ENCODE results near the gene SLC5A4. TPM values are rescaled to one million over a fixed set of nuclear protein-coding genes. Genes with fewer than 3 reads are reported as not detected.

The SLC5A4 gene
- total RNA-seq, 1 donor from 2014 or later: 2.7 TPM

DNA sequence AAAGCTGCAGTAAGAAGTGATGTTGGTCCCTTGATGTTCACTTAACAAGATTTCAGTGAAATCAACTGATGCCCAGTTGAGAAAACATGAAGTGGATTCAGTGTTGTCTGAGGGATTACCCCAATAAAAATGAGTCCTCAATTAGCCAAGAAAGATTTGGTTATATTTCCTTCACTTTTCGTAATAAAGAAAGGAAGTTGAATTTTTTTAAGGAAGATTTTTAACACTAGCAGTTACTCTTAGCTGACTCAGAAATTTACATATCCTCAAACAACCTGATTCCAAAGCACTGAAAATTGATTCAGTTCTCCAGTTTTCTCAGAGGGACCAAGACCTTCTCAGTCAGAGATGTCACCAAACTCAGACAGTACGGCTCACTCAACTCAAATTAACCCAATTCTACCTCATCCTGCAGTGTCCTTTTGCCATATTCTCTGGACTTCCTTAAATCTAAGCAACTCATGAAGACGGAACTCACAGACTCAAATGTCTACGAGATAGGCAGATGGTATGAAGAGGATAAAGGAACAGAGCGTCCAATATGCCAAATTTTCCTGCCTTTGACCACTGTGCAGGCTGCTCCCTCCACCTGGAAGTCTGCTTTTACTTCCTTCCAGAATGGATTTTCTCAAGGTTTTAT is 22.8 kb downstream of the SLC5A4 start:
- DNase-seq: no peak

DNA sequence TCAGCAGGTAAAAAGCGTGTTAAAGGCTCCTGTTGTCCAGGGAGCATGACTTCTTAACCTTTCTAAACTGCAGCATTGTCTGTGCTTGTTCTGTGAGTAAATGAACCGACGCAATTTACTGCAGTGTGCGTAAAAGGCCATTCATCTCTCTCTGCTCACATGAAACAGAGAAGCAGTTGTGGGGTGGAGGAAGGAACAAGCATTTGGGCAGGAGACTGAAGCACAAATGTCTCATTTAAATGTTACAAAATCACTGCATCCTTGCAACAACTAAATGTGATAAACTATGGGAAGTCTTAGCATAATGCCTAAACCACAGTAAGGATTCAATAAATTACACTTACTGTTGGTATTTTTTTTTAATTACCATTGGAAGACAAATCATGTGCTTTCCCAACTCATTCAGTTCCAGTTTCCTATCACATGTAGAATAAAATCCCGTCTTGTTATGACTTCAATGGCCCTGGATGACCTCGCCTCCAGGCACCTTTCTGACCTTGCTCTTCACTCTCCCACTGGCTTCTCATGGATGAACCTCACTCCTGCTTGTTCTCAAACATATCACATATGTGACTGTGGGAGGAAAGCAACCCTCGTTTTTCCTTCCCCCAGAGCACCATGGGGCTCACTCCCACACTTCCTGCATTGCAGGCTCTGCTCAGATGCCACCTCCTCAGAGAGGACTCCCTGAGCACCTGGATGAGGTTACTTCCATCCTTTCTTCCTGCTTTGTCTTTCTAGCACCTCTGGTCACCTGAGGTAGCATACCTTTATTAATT is 28.6 kb downstream of the SLC5A4 start:
- DNase-seq: no peak

DNA sequence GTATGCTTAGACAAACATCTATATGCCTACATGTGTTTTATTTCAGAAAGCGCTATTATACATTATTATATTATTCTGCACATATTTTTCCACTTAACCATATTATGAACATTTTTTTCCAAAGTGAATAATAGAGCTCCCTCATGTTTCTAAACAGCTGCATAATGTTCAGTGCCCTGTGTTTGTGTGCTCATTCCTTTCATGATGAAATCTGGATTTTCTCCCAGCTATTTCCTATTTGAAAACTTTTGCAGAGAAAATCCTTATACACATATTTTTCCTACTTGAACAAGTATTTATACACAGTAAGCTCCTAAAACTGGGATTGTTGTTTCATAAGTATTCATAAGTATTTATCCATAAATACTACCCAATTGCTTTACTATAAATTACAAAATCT is 32.2 kb downstream of the SLC5A4 start:
- no peak for DNase-seq

- no peak for DNase-seq
Observed at GRCh38 chr22:32219026-32219425, 36.1 kb downstream of the SLC5A4 start.

DNA sequence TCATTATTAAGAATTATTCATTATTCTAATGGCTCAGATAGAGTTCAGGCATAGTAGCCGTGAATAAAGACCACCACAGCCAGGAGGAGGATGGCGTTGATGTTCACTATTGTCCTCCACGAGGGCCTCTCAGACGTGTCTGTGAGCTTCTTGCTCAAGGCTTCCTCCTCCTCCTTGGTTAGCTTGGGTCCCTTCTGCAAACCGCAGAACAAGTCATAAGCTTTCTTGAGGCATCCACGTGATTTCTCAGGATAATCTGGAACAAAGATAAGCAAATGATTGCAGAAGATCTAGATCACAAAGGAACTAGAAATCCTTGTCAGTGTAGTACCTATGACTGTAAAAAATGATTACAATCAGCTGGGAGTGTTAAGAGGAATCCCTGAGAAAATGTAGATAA is 36.7 kb downstream of the SLC5A4 start:
- DNase-seq: no peak

DNA sequence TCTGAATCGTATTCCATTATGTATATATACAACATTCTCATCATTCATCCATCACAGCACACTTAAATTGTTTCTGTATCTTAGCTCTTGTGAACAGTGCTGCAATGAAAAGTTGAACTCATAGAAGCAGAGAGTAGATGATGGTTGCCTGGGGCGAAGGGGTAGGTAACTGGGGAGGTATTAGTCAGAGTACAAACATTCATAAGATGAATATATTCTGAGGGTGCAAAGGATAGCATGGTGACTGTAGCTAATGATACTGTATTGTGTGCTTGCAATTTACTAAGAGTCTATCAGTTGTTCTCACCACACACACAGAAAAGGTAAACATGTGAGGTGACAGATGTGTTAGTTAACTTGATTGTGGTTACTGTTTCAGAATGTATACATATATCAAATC is 37.7 kb downstream of the SLC5A4 start:
- no peak for DNase-seq

DNA sequence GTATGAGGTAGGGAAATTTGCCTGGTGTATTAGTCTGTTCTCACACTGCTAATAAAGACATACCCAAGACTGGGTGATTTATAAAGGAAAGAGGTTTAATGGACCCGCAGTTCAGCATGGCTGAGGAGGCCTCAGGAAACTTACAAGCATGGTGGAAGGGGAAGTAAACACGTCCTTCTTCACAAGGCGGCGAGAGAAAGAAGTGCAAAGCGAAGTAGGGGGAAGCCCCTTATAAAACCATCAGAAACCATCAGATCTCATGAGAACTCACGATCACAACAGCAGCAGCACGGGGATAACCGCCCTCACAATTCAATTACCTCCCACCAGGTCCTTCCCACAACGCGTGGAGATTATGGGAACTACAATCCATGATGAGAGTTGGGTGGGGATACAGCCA is 38.2 kb downstream of the SLC5A4 start:
- DNase-seq: no peak

- no peak for DNase-seq
Observed at GRCh38 chr22:32211011-32211410, 44.1 kb downstream of the SLC5A4 start.

- no peak for DNase-seq
Observed at GRCh38 chr22:32208681-32209080, 46.5 kb downstream of the SLC5A4 start.

- DNase-seq: no peak
Observed at GRCh38 chr22:32207971-32208480, 47.1 kb downstream of the SLC5A4 start.

- DNase-seq: peak; percentile 50
Observed at GRCh38 chr22:32206774-32207758, 48.1 kb downstream of the SLC5A4 start.

DNA sequence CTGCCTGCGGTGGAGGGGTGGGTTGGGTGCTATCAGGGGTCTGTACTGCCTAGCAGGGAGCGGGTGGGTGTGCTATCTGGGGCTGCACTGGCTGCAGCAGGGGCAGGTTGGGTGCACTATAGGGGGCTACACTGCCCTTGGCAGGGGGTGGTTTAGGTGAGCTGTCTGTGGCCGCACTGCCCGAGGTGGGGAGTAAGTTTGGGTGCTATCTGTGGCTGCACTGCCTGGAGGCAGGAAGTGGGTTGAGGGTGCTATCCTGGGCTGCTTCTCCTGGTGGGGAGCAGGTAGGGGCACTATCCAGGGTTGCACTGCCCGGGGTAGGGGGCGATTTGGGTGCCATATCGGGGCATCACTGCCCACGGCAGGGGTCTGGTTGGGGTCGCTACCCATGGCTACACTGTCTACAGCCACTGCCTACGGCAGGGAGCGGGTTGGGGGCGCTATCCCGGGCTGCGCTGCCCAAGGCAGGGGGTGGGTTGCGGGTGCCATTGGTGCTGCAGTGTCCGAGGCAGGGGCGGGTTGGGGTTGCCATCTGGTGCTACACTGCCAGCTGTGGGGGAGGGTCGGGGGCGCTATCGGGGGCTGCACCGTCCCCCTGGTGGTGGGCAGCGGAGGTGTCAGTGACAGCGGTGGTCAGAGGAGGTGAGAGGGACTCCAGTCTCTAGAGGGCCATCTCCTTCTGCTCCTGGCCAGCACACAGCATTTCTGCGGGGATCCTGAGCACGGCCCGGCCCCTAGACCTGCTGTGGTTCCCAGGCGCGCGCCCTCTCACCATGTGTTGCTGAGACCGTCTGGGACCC is 49.0 kb downstream of the SLC5A4 start:
- DNase-seq: no peak

GRCh38 chr22:32204856-32205722 is 50.1 kb downstream of the SLC5A4 start, which contains the start of gene RFPL2:
RFPL2 (minus strand) TSS chr22:32205073; CDS start chr22:32202451, 2,622 bp downstream.
- DNase-seq: peak; percentile 56

DNA sequence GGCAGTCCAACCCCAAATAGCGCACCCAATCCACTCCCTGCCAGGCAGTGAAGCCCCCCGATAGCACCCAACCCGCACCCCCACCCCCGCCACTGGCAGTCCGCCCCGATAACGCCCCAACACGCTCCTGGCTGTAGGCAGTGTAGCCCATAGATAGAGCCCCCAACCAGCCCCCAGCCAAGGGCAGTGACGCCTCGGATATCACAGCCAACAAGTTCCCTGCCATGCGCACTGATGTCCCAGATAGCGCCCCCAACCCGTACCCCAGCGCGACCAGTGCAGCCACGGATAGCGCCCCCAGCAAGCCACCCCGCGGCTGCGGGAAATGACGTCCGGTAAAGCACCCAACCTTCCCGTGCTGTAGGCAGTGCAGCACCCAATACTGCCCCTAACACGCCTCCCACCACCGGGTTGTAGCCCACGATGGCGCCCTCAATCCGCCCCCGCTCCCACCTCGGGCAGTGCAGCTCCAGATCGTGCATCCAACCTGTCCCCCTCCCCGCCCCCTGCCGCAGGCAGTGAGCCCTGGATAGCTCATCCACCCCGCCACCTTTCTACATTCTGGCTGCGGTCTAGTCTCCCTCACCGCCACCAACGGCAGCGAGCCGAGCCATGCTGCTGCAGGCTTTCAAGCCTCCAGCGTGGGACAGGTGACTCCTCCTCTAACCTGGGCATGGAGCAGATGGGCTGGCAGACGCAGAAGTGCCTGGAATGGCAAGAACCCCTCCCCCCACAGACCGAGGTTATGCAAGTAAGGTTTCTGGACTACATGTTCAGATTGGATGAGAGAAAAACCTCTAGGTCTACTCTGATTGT is 50.9 kb downstream of the SLC5A4 start:
- no peak for DNase-seq

DNA sequence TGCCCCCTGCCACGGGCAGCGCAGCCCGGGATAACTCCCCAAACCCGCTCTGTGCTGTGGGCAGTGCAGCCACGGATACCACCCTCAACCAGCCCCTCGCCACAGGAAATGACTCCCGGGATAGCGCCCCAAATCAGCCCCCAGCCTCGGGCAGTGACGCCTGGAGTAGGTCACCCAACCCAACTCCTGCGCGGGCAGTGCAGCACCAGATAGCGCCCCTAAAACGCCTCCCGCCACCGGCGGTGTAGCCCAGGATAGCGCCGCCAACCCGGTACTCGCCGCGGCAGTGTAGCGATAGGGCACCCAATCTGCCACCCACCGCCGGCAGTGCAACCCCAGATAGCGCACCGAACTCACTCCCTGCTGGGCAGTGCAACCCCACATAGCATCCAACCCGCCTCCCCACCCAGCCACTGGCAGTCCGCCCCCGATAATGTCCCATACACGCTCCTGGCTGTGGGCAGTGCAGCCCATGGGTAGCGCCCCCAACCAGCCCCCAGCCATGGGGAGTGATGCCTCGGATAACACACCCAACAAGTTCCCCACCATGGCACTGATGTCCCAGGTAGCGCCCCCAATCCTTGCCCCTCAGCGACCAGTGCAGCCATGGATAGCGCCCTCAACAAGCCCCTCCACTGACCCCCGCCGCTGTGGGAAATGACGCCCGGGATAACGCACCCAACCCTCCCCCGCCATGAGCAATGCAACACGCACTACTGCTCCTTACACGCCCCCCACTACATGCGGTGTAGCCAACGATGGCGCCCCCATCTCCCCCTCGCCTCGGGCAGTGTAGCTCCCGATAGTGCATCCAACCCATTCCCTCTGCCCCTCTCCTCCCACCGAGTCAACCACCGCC is 51.7 kb downstream of the SLC5A4 start:
- DNase-seq: no peak

DNA sequence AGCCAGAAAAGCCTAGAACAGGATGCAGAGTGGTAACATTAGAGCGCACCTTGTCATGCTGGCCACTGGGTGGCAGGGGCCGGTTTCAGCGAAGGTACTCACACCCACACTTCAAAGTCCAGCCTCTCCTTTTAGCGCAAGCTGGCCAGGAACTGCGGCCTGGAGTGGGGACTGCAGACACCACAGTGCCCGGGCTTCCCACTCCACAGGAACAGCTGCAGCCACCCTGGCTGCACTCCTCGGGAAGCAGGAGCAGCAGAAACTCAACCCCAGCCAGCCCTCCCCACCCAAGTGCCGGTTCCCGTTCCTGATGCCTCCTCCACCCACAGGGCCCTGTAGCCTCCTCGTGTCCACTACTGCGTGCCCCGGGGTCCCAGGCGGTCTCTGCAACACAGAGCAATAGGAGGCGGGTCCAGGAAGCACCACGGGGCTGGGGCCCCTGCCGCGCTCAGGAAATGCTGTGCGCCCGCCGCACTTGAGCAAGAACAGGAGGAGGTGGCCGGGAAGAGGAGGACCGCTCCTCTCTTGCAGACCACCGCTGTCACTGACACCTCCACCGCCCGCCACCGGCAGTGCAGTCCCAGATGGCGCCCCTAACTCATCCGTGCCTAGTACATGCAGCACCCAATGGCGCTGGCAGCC is 52.5 kb downstream of the SLC5A4 start:
- peak; percentile 73 for DNase-seq

- DNase-seq: no peak
Observed at GRCh38 chr22:32202161-32202538, 53.0 kb downstream of the SLC5A4 start.

DNA sequence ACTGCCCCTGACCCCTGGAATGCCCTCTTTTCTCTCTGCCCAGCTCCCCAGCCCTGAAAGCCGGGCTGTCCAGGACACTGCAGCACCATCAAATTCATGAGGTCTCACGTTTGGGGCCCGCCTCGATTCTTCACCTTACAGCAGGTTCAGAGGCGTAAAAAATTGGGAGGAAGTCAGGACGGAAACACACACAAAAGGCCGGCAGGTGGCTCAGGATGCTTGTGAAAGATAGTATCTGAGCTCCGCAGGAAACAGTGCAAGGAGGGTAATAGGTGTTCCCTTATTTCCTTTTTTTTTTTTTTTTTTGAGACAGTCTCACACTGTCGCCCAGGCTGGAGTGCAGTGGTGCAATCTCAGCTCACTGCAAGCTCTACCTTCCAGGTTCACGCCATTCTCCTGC is 54.4 kb downstream of the SLC5A4 start:
- no peak for DNase-seq

DNA sequence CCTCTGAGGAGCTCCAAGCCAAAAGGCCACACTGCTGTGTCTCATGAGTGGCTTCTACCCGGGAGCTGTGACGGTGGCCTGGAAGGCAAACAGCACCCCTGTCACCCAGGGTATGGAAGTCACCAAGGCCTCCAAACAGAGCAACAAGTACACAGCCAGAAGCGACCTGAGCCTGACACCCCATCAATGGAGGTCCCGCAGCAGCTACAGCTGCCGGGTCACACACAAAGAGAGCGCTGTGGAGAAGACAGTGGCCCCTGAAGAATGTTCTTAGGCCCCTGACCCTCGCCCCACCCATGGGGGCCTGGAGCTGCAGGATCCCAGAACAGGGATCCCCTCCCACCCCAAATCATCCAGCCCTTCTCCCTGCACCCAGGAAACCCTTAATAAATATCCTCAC is 55.2 kb downstream of the SLC5A4 start:
- DNase-seq: no peak
